A673 (cell line): ENCODE data around the gene CAMK1D. TPM values are rescaled to one million over a fixed set of nuclear protein-coding genes. Genes with fewer than 3 reads are reported as not detected.

Experiments
- BruUV-seq: library from RNA; stranded (reverse); fragments of 400-500 nt; replicated peaks from 2 replicates; lab custom pipeline; 2021; lab: Mats Ljungman, UMichigan
- CTCF ChIA-PET: fragments of 300-600 bp; sonication (Branson Sonifier 250); formaldehyde crosslinking; loops from one replicate; lab custom pipeline; 2022; ENCODE audit warnings: antibody characterized with exemption; lab: Charles Lee
- POLR2A ChIA-PET: fragments of 300-600 bp; sonication (Branson Sonifier 250); formaldehyde crosslinking; loops from one replicate; lab custom pipeline; 2022; ENCODE audit warnings: antibody characterized with exemption; ENCODE audit not compliant: low non-redundant PET; lab: Charles Lee
- DNase-seq: peaks from one replicate; pipeline ENCODE4 v3.0.0-alpha.2; 2015; ENCODE audit warnings: low spot score
- H3K27ac ChIP-seq: fragments of 200-600 bp; sonication (generic); 2 replicates; pipeline ENCODE4 v1.5.1; 2016; ENCODE audit warnings: mixed run types, low read depth, mild to moderate bottlenecking, mixed read lengths, antibody characterized with exemption, low read length; ENCODE audit not compliant: poor library complexity, severe bottlenecking
- H3K27me3 ChIP-seq: fragments of 200-600 bp; sonication (generic); replicated peaks from 2 replicates; pipeline ENCODE4 v1.6.1; 2017; ENCODE audit warnings: mixed run types, low read depth, mild to moderate bottlenecking, mixed read lengths, antibody characterized with exemption, low read length; ENCODE audit not compliant: insufficient read depth, poor library complexity
- H3K36me3 ChIP-seq: fragments of 200-600 bp; sonication (generic); 2 replicates; pipeline ENCODE4 v1.6.1; 2016; ENCODE audit warnings: mixed run types, mild to moderate bottlenecking, mixed read lengths, antibody characterized with exemption, low read length; ENCODE audit not compliant: insufficient read depth, poor library complexity, severe bottlenecking
- H3K4me1 ChIP-seq: fragments of 200-600 bp; sonication (generic); 2 replicates; pipeline ENCODE4 v1.6.1; 2017; ENCODE audit warnings: mixed run types, mild to moderate bottlenecking, mixed read lengths, antibody characterized with exemption, low read length; ENCODE audit not compliant: insufficient read depth, poor library complexity, severe bottlenecking
- H3K4me3 ChIP-seq: fragments of 200-600 bp; sonication (generic); 2 replicates; pipeline ENCODE4 v1.5.1; 2016; ENCODE audit warnings: low read depth, mixed run types, mild to moderate bottlenecking, mixed read lengths, low read length; ENCODE audit not compliant: poor library complexity, severe bottlenecking
- H3K9me3 ChIP-seq: fragments of 200-600 bp; sonication (generic); 2 replicates; pipeline ENCODE4 v1.6.1; 2016; ENCODE audit warnings: mixed run types, low read depth, mild to moderate bottlenecking, mixed read lengths, antibody characterized with exemption, low read length; ENCODE audit not compliant: poor library complexity, severe bottlenecking
- CTCF ChIP-seq: fragments of 300-800, 200-600 bp; sonication (generic); conservative IDR thresholded peaks from 2 replicates; pipeline ENCODE4 v1.5.1; 2017; ENCODE audit warnings: low read depth, mild to moderate bottlenecking, antibody characterized with exemption, low read length, moderate library complexity, mixed read lengths
- EZH2 ChIP-seq: fragments of 200-600 bp; sonication (generic); IDR thresholded peaks from 2 replicates; pipeline ENCODE4 v1.6.1; 2017; ENCODE audit warnings: borderline replicate concordance, low read depth, mild to moderate bottlenecking, mixed read lengths, antibody characterized with exemption, low read length; ENCODE audit not compliant: poor library complexity, severe bottlenecking
- intact Hi-C: fragments of 100-400 bp; cut with micrococcal nuclease; formaldehyde crosslinking; loops from one replicate; pipeline ENCODE4 v1.10.0; 2022; ENCODE audit not compliant: unreplicated experiment
- total RNA-seq: library from RNA; stranded (reverse); gene quantifications from 2 replicates; pipeline ENCODE4 v1.2.3, GENCODE V29; 2021

Gene CAMK1D
- total RNA-seq, 1 experiment from 2014 or later: 23.7 TPM

GRCh38 chr10:12614177-12614995 is 265.0 kb downstream of the CAMK1D start:
- BruUV-seq: no TSS peak
- DNase-seq: no peak
- CTCF ChIA-PET: no interaction called here
- H3K27ac ChIP-seq: no peak overlapping the region
- POLR2A ChIA-PET: no interaction called here
- no peaks in the 10 kb centered on the region for H3K36me3 ChIP-seq
- no peak overlapping the region for H3K4me3 ChIP-seq
- TF ChIP-seq EZH2: no peak
- TF ChIP-seq CTCF: no peak
- intact Hi-C loops: no loop called here
- peaks cover 9% of the 10 kb centered on the region for H3K4me1 ChIP-seq
- no peaks in the 10 kb centered on the region for H3K9me3 ChIP-seq
- no peaks in the 10 kb centered on the region for H3K27me3 ChIP-seq

GRCh38 chr10:12615296-12616220 is 266.2 kb downstream of the CAMK1D start:
- ChIA-PET POLR2A (no interaction called here), CTCF (no interaction called here)
- DNase-seq: no peak
- no TSS peak for BruUV-seq
- Histone ChIP-seq H3K4me3 (no peak overlapping the region), H3K27me3 (no peaks in the 10 kb centered on the region), H3K4me1 (peaks cover 9% of the 10 kb centered on the region), H3K9me3 (no peaks in the 10 kb centered on the region), H3K36me3 (no peaks in the 10 kb centered on the region), H3K27ac (no peak overlapping the region)
- intact Hi-C loops: no loop called here
- TF ChIP-seq CTCF: no peak

- Histone ChIP-seq H3K4me1 (peaks cover 9% of the 10 kb centered on the region), H3K27ac (no peak overlapping the region), H3K4me3 (no peak overlapping the region), H3K9me3 (no peaks in the 10 kb centered on the region), H3K27me3 (no peaks in the 10 kb centered on the region), H3K36me3 (no peaks in the 10 kb centered on the region)
- POLR2A ChIA-PET: no interaction called here
- no TSS peak for BruUV-seq
- no peak for DNase-seq
- CTCF ChIA-PET: no interaction called here
- intact Hi-C loops: no loop called here
- TF ChIP-seq EZH2 (no peak), CTCF (no peak)
Observed at GRCh38 chr10:12617191-12618175, 268.1 kb downstream of the CAMK1D start.
